H9 (cell line): ENCODE measurements around the gene SSB. TPM values are rescaled to one million over a fixed set of nuclear protein-coding genes. Genes with fewer than 3 reads are reported as not detected.

Experiments
- DNase-seq: peaks from one replicate; pipeline ENCODE4 v3.0.0-alpha.2; 2017
- H2AFZ ChIP-seq: one replicate; pipeline ENCODE4 v1.6.1; 2013; ENCODE audit warnings: mild to moderate bottlenecking, low read length, control low read depth, moderate library complexity
- H2AK5ac ChIP-seq: 2 replicates; pipeline ENCODE4 v1.6.1; 2013; ENCODE audit warnings: low read length, control low read depth, mixed read lengths; ENCODE audit not compliant: insufficient read length
- H2BK120ac ChIP-seq: one replicate; pipeline ENCODE4 v1.6.1; 2013; ENCODE audit warnings: low read depth, mild to moderate bottlenecking, low read length, control low read depth, inconsistent platforms; ENCODE audit not compliant: poor library complexity, severe bottlenecking
- H2BK12ac ChIP-seq: 2 replicates; pipeline ENCODE4 v1.6.1; 2013; ENCODE audit warnings: low read length, control low read depth, mixed read lengths, low read depth; ENCODE audit not compliant: insufficient read length
- H2BK15ac ChIP-seq: 2 replicates; pipeline ENCODE4 v1.6.1; 2013; ENCODE audit warnings: low read depth, low read length, control low read depth
- H2BK20ac ChIP-seq: one replicate; pipeline ENCODE4 v1.6.1; 2013; ENCODE audit warnings: low read depth, mild to moderate bottlenecking, low read length, control low read depth, inconsistent platforms; ENCODE audit not compliant: poor library complexity, severe bottlenecking
- H2BK5ac ChIP-seq: 2 replicates; pipeline ENCODE4 v1.6.1; 2013; ENCODE audit warnings: low read length, control low read depth, mixed read lengths; ENCODE audit not compliant: insufficient read length
- H3K14ac ChIP-seq: 2 replicates; pipeline ENCODE4 v1.6.1; 2013; ENCODE audit warnings: low read length, control low read depth; ENCODE audit not compliant: insufficient read depth
- H3K18ac ChIP-seq: 2 replicates; pipeline ENCODE4 v1.6.1; 2013; ENCODE audit warnings: low read depth, mild to moderate bottlenecking, mixed read lengths, low read length, control low read depth; ENCODE audit not compliant: insufficient read length
- H3K23ac ChIP-seq: 2 replicates; pipeline ENCODE4 v1.6.1; 2013; ENCODE audit warnings: low read length, control low read depth, mixed read lengths, low read depth; ENCODE audit not compliant: insufficient read length
- H3K23me2 ChIP-seq: 2 replicates; pipeline ENCODE4 v1.6.1; 2013; ENCODE audit warnings: low read depth, mild to moderate bottlenecking, mixed read lengths, low read length, control low read depth; ENCODE audit not compliant: insufficient read length, poor library complexity, severe bottlenecking
- H3K27ac ChIP-seq: 2 replicates; pipeline ENCODE4 v1.5.1; 2013; ENCODE audit warnings: low read length, control low read depth, mixed read lengths, low read depth; ENCODE audit not compliant: insufficient read length
- H3K27me3 ChIP-seq: 2 replicates; pipeline ENCODE4 v1.6.1; 2013; ENCODE audit warnings: low read length, control low read depth, inconsistent platforms; ENCODE audit not compliant: insufficient read depth
- H3K4ac ChIP-seq: 2 replicates; pipeline ENCODE4 v1.6.1; 2013; ENCODE audit warnings: low read depth, mild to moderate bottlenecking, control low read depth, inconsistent platforms, low read length, moderate library complexity
- H3K4me1 ChIP-seq: 2 replicates; pipeline ENCODE4 v1.6.1; 2013; ENCODE audit warnings: low read length, control low read depth, inconsistent platforms; ENCODE audit not compliant: insufficient read depth
- H3K4me2 ChIP-seq: 2 replicates; pipeline ENCODE4 v1.6.1; 2013; ENCODE audit warnings: low read length, control low read depth, mixed read lengths; ENCODE audit not compliant: insufficient read length, insufficient read depth
- H3K56ac ChIP-seq: 2 replicates; pipeline ENCODE4 v1.6.1; 2013; ENCODE audit warnings: low read depth, mild to moderate bottlenecking, mixed read lengths, low read length, control low read depth; ENCODE audit not compliant: insufficient read length
- H3K79me1 ChIP-seq: 2 replicates; pipeline ENCODE4 v1.6.1; 2013; ENCODE audit warnings: low read depth, mild to moderate bottlenecking, moderate library complexity, low read length, control low read depth, inconsistent platforms; ENCODE audit not compliant: insufficient read depth, poor library complexity, severe bottlenecking
- H3K79me2 ChIP-seq: 2 replicates; pipeline ENCODE4 v1.6.1; 2013; ENCODE audit warnings: low read length, control low read depth, inconsistent platforms; ENCODE audit not compliant: insufficient read depth
- H3K9ac ChIP-seq: 2 replicates; pipeline ENCODE4 v1.6.1; 2013; ENCODE audit warnings: low read length, control low read depth, mixed read lengths; ENCODE audit not compliant: insufficient read length; ENCODE audit errors: extremely low read depth
- H3K9me3 ChIP-seq: one replicate; pipeline ENCODE4 v1.6.1; 2013; ENCODE audit warnings: low read depth, low read length, inconsistent platforms; ENCODE audit not compliant: control insufficient read depth
- H3T11ph ChIP-seq: one replicate; pipeline ENCODE4 v1.6.1; 2013; ENCODE audit warnings: mild to moderate bottlenecking, low read length, control low read depth, inconsistent platforms
- H4K20me1 ChIP-seq: one replicate; pipeline ENCODE4 v1.6.1; 2013; ENCODE audit not compliant: control insufficient read depth, insufficient read length, insufficient read depth
- H4K5ac ChIP-seq: 2 replicates; pipeline ENCODE4 v1.6.1; 2013; ENCODE audit warnings: low read depth, mild to moderate bottlenecking, mixed read lengths, low read length, control low read depth; ENCODE audit not compliant: insufficient read length
- H4K8ac ChIP-seq: replicated peaks from 2 replicates; pipeline ENCODE4 v1.6.1; 2013; ENCODE audit warnings: low read length, control low read depth, mixed read lengths, low read depth; ENCODE audit not compliant: insufficient read length
- H4K91ac ChIP-seq: 2 replicates; pipeline ENCODE4 v1.6.1; 2013; ENCODE audit warnings: low read depth, mild to moderate bottlenecking, moderate library complexity, mixed read lengths, low read length, control low read depth; ENCODE audit not compliant: insufficient read length
- H3K27ac Mint-ChIP-seq, 3 experiments: 2 replicates in 2 of 3; 3 replicates in 1 of 3; pipeline ENCODE4 v1.8.0; 2020 to 2021; ENCODE audit warnings: mixed read lengths in 3 of 3, mild to moderate bottlenecking in 1 of 3, moderate library complexity in 1 of 3
- H3K27me3 Mint-ChIP-seq: 2 replicates; pipeline ENCODE4 v1.8.0; 2021; ENCODE audit warnings: low read depth, mild to moderate bottlenecking, moderate library complexity, mixed read lengths
- H3K36me3 Mint-ChIP-seq, 3 experiments: 2 replicates in 2 of 3; 3 replicates in 1 of 3; pipeline ENCODE4 v1.8.0; 2020 to 2021; ENCODE audit warnings: low read depth in 3 of 3, mixed read lengths in 3 of 3; ENCODE audit not compliant: insufficient read depth in 1 of 3
- H3K4me1 Mint-ChIP-seq, 2 experiments: 2 replicates each; pipeline ENCODE4 v1.8.0; 2020; ENCODE audit warnings: mixed read lengths in 2 of 2
- H3K4me3 Mint-ChIP-seq, 2 experiments: 2 replicates in 1 of 2; 3 replicates in 1 of 2; pipeline ENCODE4 v1.8.0; 2020 to 2021; ENCODE audit warnings: mild to moderate bottlenecking in 2 of 2, mixed read lengths in 2 of 2, moderate library complexity in 1 of 2
- H3K9me3 Mint-ChIP-seq, 2 experiments: 2 replicates in 1 of 2; 3 replicates in 1 of 2; pipeline ENCODE4 v1.8.0; 2020; ENCODE audit warnings: mild to moderate bottlenecking in 2 of 2, mixed read lengths in 2 of 2, moderate library complexity in 1 of 2
- CTCF ChIP-seq: fragments of 200-600 bp; sonication (generic); conservative IDR thresholded peaks from 3 replicates; pipeline ENCODE4 v1.8.0; 2021; ENCODE audit warnings: antibody characterized with exemption, mild to moderate bottlenecking
- whole genome bisulfite sequencing: extraction: QIAGEN DNeasy Blood & Tissue Kit; methylation state at CpG from one replicate; pipeline ENCODE4 v1.1.7; 2013; ENCODE audit warnings: missing lambda C conversion rate, low lambda C conversion rate, mixed read lengths; ENCODE audit not compliant: insufficient read length; ENCODE audit errors: extremely low coverage; 5-methylcytosine and 5-hydroxymethylcytosine counted together
- total RNA-seq: library from RNA; stranded (reverse); gene quantifications from 2 replicates; pipeline ENCODE4 v1.2.1, GENCODE V29; 2021

Gene SSB
- total RNA-seq, 1 experiment from 2014 or later = 248 TPM

GRCh38 chr2:169822785-169823392 is 24.2 kb downstream of the SSB start:
- Histone ChIP-seq H2BK12ac (no peak overlapping the region), H3K79me1 (peaks cover 3% of the 10 kb centered on the region), H2BK15ac (no peak overlapping the region), H3K18ac (no peak overlapping the region), H4K20me1 (no peaks in the 10 kb centered on the region), H2AK5ac (no peak overlapping the region), H3K9ac (no peak overlapping the region), H2BK120ac (no peak overlapping the region), H3K9me3 (no peaks in the 10 kb centered on the region), H3K4me1 (no peaks in the 10 kb centered on the region), H3K27ac (no peak overlapping the region), H2BK20ac (no peak overlapping the region), H3K23me2 (peaks cover 6% of the 10 kb centered on the region), H2AFZ (no peak overlapping the region), H2BK5ac (no peak overlapping the region), H4K5ac (no peak overlapping the region), H3K14ac (no peak overlapping the region), H3T11ph (no peak overlapping the region), H3K4me2 (no peak overlapping the region), H4K91ac (no peak overlapping the region), H3K27me3 (no peaks in the 10 kb centered on the region), H3K79me2 (no peaks in the 10 kb centered on the region; the same call in 1 of the 2 replicates), H4K8ac (no peak overlapping the region), H3K23ac (no peak overlapping the region), H3K4ac (no peak overlapping the region), H3K56ac (no peak overlapping the region)
- H3K27me3 Mint-ChIP-seq = peaks cover 9% of the 10 kb centered on the region
- H3K9me3 Mint-ChIP-seq = peaks cover 0 to 3% of the 10 kb centered on the region in 2 experiments; a peak in 2 of 5 replicates
- H3K4me1 Mint-ChIP-seq = peaks cover 18 to 21% of the 10 kb centered on the region in 2 experiments
- H3K4me3 Mint-ChIP-seq = peak overlapping the region; percentile 15 to 66; a peak in 3 of 5 replicates
- no peak for TF ChIP-seq CTCF
- no CpG with 5 or more reads among the region's 4 CpGs for WGBS
- no peak for DNase-seq
- peaks cover 14 to 33% (median 25%) of the 10 kb centered on the region in 3 experiments for H3K36me3 Mint-ChIP-seq
- peak overlapping the region; percentile 48 to 75 (median 55); a peak in 2 of 7 replicates for H3K27ac Mint-ChIP-seq
